ENCODE results near the gene FSTL4.

DNA sequence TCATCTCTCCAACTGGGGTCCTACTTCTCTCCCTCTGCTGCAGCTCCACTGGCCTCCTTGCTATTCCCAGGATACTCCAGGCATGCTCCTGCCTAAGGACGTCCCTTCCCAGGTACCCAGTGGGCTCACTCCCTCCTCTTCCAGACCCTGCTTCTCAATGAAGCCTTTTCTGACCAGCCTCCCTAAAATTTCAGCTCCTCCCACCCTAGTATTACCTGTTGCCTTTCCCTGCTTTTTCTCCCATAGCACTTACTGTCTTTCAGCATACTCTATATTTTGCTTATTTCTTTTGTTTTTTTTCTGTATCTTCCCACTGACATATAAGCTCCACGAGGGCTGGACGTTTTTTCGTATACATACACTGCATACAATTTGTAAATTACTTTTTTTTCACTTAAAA, 26.1 kb upstream of the FSTL4 start:
- no peak for TF ChIP-seq EZH2 (optimal IDR thresholded peaks at IDR 0.05; ENCODE audit: low read depth, low read length)
- TF ChIP-seq, protein P1, sequence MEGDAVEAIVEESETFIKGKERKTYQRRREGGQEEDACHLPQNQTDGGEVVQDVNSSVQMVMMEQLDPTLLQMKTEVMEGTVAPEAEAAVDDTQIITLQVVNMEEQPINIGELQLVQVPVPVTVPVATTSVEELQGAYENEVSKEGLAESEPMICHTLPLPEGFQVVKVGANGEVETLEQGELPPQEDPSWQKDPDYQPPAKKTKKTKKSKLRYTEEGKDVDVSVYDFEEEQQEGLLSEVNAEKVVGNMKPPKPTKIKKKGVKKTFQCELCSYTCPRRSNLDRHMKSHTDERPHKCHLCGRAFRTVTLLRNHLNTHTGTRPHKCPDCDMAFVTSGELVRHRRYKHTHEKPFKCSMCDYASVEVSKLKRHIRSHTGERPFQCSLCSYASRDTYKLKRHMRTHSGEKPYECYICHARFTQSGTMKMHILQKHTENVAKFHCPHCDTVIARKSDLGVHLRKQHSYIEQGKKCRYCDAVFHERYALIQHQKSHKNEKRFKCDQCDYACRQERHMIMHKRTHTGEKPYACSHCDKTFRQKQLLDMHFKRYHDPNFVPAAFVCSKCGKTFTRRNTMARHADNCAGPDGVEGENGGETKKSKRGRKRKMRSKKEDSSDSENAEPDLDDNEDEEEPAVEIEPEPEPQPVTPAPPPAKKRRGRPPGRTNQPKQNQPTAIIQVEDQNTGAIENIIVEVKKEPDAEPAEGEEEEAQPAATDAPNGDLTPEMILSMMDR (IDR thresholded peaks at IDR 0.05; ENCODE audit: low read length) = no peak
- no peak for TF ChIP-seq EZH2phosphoT487 (IDR thresholded peaks at IDR 0.05; ENCODE audit: low read length)
